NOMO-1 (cell line): ENCODE data around the gene MRPS25.
"Not testable (repeated sequence)": the region's sequence is repeated elsewhere in the genome, so short reads cannot be mapped to it uniquely, and the experiment has no call there.

Source experiments
- DNase-seq, 2 experiments: peaks; one replicate each; lab custom pipeline; 2025; ENCODE audit not compliant: unreplicated experiment in 2 of 2; lab: John Stamatoyannopoulos, UW

MRPS25 gene

GRCh38 chr3:15044326-15044725, 20.8 kb downstream of the MRPS25 start:
- no peak for DNase-seq

GRCh38 chr3:15043408-15044171, 21.5 kb downstream of the MRPS25 start:
- DNase-seq = no peak

GRCh38 chr3:15042936-15043335, 22.2 kb downstream of the MRPS25 start:
- DNase-seq = no peak

- no peak for DNase-seq
Measured at GRCh38 chr3:15041950-15042349, 23.2 kb downstream of the MRPS25 start.

GRCh38 chr3:15040844-15041243, 24.3 kb downstream of the MRPS25 start:
- no peak for DNase-seq

GRCh38 chr3:15038306-15038705, 26.8 kb downstream of the MRPS25 start:
- no peak for DNase-seq

GRCh38 chr3:15033103-15033502, 32.0 kb downstream of the MRPS25 start:
- no peak for DNase-seq

GRCh38 chr3:15032650-15033049, 32.5 kb downstream of the MRPS25 start:
- no peak for DNase-seq

- DNase-seq = no peak
Measured at GRCh38 chr3:15029625-15030024, 35.5 kb downstream of the MRPS25 start.

GRCh38 chr3:15023719-15024118, 41.4 kb downstream of the MRPS25 start:
- no peak for DNase-seq

- no peak for DNase-seq
Measured at GRCh38 chr3:15023249-15023648, 41.9 kb downstream of the MRPS25 start.

- DNase-seq = no peak
Measured at GRCh38 chr3:15017191-15017590, 47.9 kb downstream of the MRPS25 start.

GRCh38 chr3:15015456-15015855, 49.7 kb downstream of the MRPS25 start:
- no peak for DNase-seq

- no peak for DNase-seq
Measured at GRCh38 chr3:15014606-15015328, 50.3 kb downstream of the MRPS25 start.

GRCh38 chr3:15011174-15011573, 53.9 kb downstream of the MRPS25 start:
- DNase-seq = no peak

GRCh38 chr3:15010664-15011063, 54.5 kb downstream of the MRPS25 start:
- DNase-seq = no peak

- DNase-seq = no peak
Measured at GRCh38 chr3:15009167-15009566, 55.9 kb downstream of the MRPS25 start.

- DNase-seq = no peak
Measured at GRCh38 chr3:15007681-15008141, 57.4 kb downstream of the MRPS25 start.

- not testable (repeated sequence) for DNase-seq
Measured at GRCh38 chr3:14999182-14999581, 65.9 kb downstream of the MRPS25 start.
